Medulla oblongata (tissue), 1 donor: ENCODE data around the gene DYRK2.

Experiments
- DNase-seq: peaks from one replicate; pipeline ENCODE4 v3.0.0-alpha.2; 2015; ENCODE audit errors: extremely low spot score

Gene DYRK2

DNA sequence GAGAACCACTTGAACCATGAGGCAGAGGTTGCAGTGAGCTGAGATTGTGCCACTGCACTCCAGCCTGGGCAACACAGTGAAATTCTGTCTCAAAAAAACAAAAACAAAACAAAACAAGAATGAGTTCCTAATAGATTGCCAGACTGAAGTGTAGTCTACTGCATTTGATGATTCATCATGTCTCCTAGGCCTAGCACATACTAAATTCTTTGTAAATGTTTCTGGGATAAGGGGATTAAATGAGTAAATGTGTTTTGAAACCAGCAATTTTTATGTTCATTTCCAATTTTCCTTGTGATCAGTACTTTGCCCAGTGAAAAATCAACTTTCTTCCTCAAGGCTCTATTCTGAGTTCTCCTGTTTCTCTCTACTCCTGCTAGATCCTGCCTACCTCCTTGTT lies 2.9 kb upstream of the DYRK2 start:
- DNase-seq: no peak

DNA sequence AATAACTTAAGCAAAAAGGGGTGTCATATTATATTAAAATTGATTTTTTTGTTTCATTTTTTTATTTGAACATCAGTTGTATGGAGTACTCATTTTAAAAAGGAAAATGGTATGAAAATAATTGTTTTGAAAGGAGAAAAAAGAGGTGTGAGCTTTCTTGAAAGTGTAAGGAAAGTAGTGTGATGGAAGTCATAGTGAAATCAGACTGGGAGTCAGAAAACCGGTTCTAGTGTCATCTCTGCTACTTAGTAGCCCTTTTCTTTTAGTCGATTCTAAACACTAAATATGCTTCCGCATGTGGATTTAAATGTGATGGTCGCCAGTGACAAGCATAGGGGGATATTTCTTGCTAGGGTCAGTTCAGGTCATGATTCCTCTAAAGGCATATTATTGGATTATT lies 1.8 kb upstream of the DYRK2 start:
- DNase-seq: no peak

DNA sequence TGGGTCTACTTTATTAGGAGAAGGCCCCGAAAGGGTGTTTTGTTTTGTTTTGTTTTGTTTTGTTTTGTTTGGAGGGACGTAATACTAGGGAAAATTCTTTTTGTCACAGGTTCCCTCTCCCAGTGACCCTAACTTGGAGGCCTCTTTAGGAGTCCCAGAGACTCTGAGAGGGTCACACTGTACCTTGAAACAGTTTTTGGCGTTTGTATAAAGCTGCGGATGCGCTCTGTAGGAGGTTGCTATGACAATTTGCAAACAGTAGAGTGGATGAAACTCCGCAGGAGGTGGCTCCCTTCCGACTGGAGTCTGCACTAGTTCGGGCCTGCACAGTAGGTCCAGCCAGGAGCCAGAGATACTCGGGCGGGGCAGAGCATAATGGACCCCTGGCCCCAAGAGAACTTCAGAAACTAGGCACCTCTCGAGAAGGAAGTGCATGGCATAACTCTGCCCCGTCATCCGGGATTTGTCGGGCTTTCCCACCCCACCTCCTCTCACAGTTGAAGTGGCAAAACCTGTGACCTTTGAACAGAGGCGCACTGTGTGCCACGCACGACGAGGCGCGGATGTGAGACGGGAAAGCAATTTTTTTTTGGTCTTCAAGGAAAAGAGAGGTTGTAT lies 1.3 kb upstream of the DYRK2 start:
- DNase-seq: no peak

DNA sequence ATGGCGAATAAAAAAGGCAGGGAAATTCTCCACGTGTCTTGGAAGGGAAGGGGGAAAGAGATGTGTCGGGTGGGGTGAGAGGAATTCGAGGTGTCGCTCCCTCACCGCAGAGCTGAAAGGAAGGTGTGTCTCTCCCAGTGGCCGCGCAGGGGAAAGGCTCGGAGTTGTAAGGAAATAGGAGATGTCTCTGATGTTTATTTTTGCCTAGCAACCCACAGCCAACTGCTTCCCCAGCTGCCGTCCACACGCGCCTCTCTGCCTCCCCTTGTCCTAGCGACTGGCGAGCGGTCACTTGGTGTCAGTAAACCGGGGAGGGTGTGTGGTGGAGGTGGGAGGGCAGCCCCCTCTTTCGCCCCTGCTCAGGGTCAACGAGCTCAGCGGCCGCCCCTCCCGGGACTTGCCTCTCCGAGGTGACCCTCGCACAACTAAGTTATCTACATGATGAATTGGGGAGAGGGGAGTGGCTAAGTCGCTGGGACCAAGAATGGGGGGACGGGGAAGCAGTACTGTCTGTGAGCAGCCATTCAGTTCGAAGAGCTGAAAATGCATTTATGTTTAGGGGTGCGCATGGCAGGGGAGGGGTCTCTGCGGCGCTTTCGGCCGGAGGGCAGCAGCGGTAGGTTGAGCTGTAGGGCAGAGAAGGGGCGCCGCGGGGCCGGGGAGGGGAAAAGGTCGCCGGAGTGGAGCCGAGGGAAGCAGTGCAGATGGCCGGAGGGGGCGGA lies 585 bp upstream of the DYRK2 start:
- peak; percentile 82 for DNase-seq

DNA sequence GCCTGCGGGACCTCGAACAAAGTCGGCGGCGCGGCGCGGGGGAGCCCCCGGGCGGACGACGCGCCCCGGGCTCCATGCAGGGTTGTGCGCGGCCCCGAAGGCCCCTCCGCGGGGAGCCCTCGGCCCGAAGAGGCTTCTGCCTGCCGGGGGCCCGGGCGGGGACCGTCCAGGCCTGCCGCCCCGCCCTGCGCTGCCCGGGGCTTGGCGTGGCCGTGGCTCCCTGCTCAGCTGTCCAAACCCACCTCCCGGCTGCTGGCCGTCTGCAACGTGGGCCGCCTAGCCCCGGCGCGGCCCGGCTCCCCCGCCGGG lies 670 bp downstream of the DYRK2 start:
- no peak for DNase-seq

DNA sequence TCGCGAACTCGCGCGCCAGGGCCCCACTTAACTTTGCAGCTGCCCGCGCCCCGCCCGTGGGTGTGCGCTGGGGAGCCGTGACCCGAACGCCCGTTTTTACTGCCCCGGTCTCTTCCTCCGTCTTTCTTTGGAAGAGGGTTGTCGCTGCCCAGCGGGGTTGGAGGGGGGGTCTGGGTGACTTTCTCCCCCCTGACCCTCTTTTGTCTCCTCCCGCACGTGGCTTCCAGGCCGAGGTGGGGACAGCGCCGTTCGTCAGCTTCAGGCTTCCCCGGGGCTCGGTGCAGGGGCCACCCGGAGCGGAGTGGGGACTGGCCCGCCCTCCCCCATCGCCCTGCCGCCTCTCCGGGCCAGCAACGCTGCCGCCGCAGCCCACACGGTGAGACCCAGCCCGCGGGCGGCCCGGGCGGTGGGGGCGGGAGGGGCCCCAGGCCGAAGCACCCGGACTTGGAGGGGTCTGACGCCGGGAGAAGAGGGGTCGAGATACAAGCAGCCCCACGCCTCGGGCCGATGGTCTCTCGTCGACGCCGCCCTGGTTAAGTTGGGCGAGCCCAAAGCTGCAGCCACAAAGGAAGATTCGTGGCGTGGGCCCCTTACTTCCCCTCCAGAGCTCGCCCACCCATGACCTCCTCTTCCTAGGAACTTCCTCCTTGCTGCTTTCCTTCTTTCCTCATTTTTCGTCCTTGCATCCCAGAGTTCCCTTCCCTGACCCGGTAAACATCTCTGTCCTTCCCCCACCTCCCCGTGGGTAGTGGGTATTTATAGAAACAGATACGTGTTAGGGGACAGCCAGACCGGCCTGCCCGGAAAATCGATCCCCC lies 1.2 kb downstream of the DYRK2 start:
- DNase-seq: peak; percentile 34

DNA sequence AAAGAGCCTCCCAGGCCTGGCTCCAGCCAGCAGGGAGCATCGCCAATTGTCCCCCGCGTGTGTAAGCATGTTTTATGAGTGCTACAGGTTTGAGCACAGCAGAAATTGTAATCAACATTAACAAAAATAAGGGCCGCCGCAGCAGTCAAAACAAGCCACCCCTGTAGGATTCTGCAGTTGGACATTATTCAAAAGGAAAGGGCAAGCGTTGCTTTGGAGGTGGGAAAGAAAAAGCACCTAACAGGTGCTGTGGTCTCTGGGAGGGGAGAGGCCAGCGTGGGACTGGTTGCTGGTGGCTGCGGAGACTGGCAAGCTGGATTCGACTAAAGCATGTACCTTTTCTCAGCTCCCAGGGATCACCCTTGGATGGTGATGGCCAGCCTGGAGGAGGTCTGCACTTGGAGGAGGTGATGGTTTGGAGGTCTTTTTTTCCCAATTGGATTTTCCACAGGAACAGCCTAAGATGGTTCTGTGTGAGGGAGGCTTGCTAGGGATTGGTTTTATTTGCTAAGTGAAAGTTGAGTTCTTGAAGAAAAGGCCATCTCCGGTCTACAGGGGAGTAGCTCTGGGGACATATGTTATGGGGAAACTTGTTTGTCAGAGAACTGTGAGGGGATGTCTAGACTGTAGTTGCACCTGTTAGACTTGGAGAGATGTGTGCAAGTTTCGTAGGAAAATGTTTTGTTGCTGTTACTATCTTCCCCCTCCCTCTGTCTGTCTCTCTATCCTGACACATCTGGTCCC lies 2.0 kb downstream of the DYRK2 start:
- DNase-seq: peak; percentile 22

DNA sequence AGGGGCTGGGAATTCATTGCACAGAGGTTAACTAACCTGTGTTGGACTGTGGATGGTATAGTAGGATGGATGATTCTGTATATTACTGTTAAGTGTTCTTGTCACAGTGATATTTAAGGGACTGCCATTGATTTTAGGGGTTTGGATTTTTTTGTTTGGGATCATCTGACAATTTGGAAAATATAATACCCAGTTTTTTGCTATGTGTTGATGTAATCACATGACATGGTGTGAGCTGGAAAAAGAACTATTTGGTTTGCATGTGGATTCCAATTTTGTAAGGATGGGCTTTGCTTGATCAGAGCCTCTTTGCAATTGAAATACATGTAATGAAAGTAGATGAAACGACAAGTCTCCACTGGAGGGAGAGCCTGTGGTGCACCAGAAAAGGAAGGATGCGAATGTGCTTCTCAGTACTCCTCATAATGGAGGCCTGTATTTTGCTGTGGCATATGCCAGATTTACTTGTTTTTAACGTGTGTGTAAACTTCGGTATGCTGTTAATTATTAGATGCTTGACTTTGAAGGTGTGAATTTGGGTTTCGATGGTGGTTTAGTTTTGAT lies 2.7 kb downstream of the DYRK2 start:
- peak; percentile 64 for DNase-seq

DNA sequence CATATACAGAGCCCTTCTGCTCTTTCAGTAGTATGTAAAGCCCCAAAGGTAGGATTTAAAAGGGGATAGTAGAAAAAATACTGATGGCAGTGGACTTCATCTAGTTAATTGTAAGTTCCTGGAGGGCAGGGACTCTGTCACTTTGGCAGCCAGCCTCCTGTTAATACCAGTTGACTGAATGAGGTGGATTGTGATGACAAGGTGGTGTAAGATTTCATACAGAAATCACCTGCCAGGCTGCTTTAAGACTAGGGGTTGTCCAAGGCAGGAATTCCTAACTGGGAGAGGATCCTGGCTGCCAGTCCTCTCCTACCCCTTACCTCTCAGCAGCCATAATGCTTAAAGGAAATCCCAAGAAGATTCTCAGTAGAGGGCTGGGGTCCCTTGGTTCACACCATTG lies 7.3 kb downstream of the DYRK2 start:
- DNase-seq: no peak

DNA sequence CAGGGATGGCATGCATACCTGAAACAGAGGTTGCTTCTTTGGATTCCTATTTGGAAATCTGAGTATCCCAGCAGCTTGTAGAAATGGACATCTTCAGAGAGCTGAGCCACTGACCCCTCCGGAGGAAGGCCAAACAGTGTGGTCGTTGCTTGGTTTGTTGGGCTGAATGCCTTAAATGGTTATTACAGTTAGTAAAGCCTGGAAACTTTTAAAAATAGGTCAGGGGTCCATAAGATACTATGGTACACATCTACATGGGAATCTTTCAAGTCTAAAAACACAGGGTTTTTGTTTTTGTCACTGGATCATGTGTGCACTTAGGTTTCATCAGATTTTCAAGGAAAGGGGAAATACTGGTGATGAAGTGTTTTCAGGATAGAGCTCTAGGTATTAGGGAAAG lies 7.7 kb downstream of the DYRK2 start:
- no peak for DNase-seq

DNA sequence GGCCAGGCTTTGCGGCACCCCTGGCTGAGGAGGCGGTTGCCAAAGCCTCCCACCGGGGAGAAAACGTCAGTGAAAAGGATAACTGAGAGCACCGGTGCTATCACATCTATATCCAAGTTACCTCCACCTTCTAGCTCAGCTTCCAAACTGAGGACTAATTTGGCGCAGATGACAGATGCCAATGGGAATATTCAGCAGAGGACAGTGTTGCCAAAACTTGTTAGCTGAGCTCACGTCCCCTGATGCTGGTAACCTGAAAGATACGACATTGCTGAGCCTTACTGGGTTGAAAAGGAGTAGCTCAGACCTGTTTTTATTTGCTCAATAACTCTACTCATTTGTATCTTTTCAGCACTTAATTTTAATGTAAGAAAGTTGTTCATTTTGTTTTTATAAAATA lies 9.9 kb downstream of the DYRK2 start:
- no peak for DNase-seq

DNA sequence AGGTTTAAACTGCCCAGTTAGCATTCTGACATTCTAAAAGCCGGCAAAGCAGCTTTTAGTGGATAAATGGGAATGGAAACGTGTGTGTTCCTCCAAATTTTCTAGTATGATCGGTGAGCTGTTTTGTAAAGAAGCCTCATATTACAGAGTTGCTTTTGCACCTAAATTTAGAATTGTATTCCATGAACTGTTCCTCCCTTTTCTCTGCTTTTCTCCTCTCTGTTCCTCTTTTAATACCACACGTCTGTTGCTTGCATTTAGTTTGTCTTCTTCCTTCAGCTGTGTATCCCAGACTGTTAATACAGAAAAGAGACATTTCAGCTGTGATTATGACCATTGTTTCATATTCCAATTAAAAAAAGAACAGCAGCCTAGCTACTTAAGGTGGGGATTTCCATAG lies 10.7 kb downstream of the DYRK2 start:
- no peak for DNase-seq

DNA sequence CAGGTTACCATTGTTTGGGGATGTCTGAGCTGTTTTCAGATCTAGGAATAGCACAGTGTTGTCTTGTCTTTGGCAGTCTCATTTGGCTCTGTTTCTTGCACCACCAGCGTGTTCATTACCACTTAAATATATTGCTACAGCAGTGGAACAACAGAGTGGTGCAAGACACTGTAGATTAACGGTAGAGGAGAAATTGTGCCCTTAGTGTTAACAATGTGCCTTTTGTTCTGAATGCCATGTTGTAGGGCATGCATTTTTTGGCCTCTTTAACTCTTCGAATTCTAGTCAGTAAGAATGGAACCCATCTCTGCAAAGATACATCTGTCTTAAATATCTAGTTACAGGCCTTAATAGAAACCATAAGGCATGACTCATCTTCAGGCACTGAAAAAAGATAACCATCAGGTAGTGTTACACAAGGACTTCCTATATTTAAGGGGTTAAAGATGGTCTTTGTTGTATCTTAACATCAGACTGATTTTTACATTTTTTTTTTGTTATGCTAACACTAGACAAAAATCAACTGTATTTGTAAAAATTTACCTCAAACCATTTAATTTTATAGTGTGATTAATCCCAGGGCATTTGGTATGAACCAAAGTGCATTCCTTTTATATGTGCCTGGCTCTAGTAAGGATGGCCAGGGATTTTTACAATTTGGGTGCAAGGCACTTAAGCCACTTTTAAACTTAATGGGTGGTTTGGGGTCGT lies 12.9 kb downstream of the DYRK2 start:
- DNase-seq: peak; percentile 51

DNA sequence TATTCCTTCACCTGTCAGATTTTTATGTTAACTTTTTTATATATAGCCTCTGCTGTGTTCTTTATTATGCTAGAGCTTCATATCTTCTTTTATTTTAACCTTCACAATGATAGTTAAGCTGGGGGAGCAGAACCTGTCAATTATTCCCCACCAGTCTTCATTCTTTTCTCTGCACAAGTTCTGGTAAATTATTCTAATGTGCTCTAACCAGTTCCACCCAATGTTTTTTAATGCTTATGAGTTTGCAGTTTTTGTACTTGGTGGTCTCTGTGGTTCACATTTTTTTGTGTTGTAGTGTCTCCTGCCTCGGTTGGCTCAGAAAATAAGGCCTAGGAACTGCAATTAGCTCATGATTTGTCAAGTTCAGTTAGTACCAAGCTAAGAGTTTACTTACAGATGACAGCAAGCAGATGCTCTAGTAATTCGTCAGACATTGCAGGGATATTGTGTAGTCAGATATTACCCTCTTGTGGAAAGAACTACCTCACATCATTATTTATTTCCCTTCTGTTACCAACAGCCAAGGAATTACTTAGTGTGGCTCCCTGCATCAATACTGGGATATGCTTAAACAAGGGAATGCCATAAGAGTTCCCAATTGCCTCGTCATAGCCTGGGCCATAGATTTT lies 14.5 kb downstream of the DYRK2 start:
- no peak for DNase-seq

DNA sequence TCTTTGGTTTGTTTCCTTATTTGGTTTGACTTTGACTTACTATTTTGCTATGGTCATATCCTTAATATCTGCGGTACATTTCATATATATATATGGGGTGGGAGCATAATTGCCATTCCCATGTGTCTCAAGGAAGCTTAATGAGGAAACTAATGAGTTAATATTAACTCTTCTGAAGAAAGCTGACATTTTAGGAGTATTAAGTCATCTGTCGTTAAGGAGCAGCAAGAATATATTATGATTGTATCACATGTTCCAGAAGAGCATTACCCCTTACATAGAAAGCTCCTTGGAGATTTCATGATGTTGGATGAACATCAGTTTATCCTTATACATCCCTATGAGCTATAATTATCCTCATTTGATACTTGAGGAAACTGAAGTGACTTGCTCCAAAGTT lies 15.6 kb downstream of the DYRK2 start:
- no peak for DNase-seq

DNA sequence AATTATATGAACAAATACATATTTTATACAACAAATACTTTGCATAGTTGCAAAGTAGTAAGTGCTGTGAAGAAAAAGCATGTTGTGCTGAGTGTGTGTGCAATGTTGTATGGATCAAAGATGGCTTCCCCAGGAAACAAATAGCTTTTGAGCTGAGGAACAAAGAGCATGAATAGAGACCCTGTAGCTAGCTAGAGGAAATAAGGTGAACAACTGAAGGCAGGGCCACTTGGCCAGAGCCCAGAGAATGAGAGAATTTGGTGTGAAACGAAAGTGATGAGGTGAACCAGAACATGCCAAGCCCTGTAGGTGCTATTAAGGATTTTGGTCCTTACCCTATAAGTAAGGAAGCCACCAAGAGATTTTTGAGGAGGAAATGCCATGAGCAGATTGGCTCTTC lies 17.1 kb downstream of the DYRK2 start:
- DNase-seq: no peak

DNA sequence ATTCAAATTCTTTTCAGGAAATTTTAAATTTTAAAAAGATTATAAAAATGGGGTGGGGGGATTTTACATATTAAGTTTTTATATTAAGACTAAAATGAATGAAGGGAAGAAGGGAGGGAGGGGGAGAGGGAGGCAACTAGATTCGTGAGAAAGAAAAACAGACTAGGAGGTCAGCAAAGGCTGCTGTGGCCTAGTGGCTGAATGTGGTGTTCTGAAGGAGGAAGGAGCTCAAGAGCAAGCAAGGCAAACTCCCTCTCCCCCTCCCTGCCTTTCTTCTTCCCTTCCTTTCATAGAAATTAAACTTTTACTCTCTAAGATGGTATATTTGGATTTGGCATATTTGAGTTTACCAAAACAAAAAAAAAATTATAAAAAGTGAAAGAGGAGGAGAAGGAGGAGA lies 18.1 kb downstream of the DYRK2 start:
- no peak for DNase-seq

DNA sequence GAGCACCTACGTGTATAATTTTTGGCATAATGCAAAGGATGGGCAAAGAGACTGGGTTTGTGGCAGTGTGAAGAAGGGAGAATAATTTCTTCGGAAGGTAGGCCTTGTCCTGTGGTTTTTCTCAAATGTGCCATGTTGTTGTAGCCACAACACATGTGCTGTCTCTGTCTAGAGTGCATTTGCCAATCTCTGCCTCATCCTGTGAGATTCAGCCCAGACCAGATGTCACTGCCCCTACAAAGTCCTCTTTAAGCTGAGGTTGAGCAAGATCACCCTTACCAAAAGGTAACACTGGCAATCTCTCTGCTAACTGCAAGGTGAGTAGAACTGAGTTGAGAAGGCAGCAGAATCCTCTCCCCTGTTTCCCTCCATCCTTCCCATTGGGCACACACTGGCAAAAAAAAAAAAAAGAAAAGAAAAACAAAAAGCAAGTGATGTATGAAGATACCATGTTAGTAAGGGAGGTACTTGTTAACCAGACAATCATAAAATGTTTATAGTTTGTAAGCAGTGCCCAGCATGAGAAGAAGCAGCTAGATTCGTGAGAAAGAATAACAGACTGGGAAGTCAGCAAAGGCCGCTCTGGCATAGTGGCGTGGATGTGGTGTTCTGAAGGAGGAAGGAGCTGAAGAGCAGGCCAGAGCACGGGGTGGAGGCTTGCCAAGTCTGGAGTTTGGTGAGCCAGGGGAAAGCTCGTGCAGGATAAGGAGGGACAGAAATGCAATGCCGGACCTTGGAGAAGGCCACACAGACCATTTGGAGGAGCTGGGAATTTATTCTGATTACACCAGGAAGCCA lies 18.9 kb downstream of the DYRK2 start:
- peak; percentile 67 for DNase-seq

DNA sequence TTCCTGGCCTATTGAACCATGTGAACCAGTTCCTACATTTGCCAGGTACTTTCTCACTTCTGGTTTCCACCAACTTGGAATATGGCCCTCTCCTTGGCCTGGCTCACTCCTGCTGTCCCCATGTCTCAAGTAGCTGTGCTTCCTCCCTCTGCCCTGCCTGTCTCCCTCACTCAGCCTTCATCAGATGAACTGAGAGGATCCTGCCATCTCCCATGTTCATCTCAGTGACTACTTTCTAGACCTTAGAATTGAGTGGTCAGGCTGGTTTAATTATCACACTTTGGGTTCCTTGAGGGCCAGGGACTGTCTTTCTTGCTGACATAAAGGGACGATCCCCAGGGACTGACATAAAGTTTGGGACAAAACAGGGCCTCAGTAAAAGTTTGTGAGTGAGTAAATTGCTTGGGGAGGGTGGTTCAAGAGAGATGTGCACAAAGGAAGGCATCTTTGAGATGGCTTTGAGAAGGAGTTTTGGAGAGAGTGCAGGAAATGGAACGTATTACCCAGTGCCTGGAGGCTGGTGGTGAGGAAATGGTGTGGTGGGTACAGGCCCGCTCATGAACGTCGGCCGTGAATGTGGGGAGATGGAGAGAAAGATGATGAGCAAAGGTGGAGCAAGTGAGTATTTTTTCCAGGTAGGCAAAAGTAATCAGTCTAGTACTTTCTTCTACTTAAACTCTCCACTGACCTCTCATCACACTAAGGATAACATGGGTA lies 20.8 kb downstream of the DYRK2 start:
- DNase-seq: no peak
